Stomach (tissue), 4 donors: ENCODE data around the gene KLHL29.

Experiments
- EP300 ChIP-seq: sonication (generic); formaldehyde crosslinking; IDR thresholded peaks from one replicate; pipeline ENCODE4 v1.6.1; 2017; ENCODE audit warnings: antibody characterized with exemption
- POLR2AphosphoS5 ChIP-seq, 3 donors: sonication (generic); formaldehyde crosslinking; IDR thresholded peaks; one replicate each; pipeline ENCODE4 v1.6.1; 2016; ENCODE audit warnings: antibody characterized with exemption in 3 of 3
- TF ChIP-seq, protein P1 (sequence below), 7 experiments: fragments of 450-650 bp in 4 of 7; fragments of 200-600 bp in 3 of 7; sonication (generic) in 3 of 7; IDR thresholded peaks; one replicate each; pipeline ENCODE4 v1.5.1; 2016 to 2019; ENCODE audit warnings: antibody characterized with exemption in 7 of 7, control low read depth in 2 of 7, mild to moderate bottlenecking in 1 of 7

- TF ChIP-seq EP300 = no peak
- TF ChIP-seq, protein P1, sequence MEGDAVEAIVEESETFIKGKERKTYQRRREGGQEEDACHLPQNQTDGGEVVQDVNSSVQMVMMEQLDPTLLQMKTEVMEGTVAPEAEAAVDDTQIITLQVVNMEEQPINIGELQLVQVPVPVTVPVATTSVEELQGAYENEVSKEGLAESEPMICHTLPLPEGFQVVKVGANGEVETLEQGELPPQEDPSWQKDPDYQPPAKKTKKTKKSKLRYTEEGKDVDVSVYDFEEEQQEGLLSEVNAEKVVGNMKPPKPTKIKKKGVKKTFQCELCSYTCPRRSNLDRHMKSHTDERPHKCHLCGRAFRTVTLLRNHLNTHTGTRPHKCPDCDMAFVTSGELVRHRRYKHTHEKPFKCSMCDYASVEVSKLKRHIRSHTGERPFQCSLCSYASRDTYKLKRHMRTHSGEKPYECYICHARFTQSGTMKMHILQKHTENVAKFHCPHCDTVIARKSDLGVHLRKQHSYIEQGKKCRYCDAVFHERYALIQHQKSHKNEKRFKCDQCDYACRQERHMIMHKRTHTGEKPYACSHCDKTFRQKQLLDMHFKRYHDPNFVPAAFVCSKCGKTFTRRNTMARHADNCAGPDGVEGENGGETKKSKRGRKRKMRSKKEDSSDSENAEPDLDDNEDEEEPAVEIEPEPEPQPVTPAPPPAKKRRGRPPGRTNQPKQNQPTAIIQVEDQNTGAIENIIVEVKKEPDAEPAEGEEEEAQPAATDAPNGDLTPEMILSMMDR (IDR thresholded peaks at IDR 0.05) = no peak
- TF ChIP-seq POLR2AphosphoS5 (IDR thresholded peaks at IDR 0.05) = no peak
Observed at GRCh38 chr2:23512778-23513177, 127.8 kb downstream of the KLHL29 start.
